Ecto neural progenitor cell (in vitro differentiated cells): ENCODE results near the gene CDKAL1.
"Not testable (repeated sequence)": the region's sequence is repeated elsewhere in the genome, so short reads cannot be mapped to it uniquely, and the experiment has no call there.

Source experiments
- DNase-seq: peaks from one replicate; pipeline ENCODE4 v3.0.0-alpha.2; 2018; ENCODE audit warnings: low spot score

The CDKAL1 gene

GRCh38 chr6:20879121-20879520 lies 344.9 kb downstream of the CDKAL1 start:
- no peak for DNase-seq

GRCh38 chr6:20879526-20879925 lies 345.3 kb downstream of the CDKAL1 start:
- no peak for DNase-seq

- no peak for DNase-seq
Observed at GRCh38 chr6:20881365-20881764, 347.1 kb downstream of the CDKAL1 start.

GRCh38 chr6:20882014-20882413 lies 347.8 kb downstream of the CDKAL1 start:
- DNase-seq: no peak

DNA sequence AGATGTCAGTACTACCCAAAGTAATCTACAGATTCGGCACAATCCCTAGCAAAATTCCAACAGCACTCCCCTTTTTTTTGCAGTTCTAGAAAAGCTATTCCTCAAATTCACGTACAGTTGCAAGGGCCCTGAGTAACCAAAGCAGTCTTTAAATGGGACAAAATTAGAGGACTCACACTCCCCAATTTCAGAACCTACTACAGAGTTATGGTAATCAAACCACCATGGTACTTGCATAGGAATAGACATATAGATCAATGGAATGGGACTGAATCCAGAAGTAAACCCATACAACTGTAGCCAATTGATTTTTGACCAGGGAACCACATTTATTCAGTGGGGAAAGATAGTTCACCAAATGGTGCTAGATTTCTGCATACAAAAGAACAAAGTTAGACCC lies 350.8 kb downstream of the CDKAL1 start:
- no peak for DNase-seq

- no peak for DNase-seq
Observed at GRCh38 chr6:20891161-20891560, 356.9 kb downstream of the CDKAL1 start.

- DNase-seq: no peak
Observed at GRCh38 chr6:20892365-20892764, 358.1 kb downstream of the CDKAL1 start.

DNA sequence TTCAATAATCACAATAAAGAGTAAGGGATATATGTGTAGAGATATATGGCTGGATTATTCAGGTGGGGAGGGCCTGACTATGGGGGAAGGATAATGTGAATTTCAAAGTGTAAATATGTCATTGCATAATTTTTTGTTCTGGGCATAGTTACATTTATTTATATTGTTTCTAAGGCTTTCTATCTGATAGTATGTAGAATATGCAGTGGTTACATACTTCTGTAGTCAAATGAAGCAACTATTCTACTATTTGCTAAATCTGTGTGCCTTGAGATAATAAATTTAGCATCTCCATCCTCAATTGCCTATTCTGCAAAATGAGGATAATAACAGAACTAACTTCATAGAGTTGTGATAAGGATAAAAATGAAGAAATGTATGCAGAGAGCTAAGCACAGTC lies 359.2 kb downstream of the CDKAL1 start:
- DNase-seq: no peak

DNA sequence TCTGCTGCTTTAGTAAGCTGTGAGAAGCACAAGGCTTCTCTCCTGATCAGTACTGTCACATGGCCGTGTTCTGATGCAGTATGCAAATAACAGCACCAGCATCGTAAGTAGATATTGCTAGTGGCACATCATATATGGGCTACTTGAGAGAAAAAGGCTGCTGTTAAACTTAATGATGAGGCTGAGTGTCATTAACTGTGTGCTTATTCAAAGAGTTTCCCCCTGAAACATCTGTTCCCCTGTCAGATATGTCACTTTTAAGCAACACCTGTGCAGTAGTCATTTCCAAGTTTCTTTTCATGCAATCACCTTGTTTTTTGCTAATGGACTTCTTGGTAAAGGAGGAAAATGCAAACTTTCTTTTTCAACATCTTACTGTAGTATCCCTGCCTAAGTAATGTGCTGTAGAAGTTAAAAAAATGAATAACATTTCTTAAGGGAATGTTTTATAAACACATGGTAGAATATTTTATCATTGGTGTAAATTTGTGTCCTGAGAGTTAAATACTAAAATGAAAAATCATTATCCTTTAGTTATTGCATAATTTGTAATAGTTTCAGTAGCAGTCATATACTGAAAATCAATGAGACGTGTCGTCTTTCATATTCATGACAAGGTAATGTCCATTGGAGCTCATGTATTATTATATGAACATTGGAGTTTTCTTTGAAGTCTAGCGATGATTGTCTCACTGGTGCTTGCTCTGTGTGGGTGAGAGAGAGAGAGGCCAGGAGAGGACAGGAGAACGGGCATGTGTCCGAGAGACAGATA lies 366.3 kb downstream of the CDKAL1 start:
- no peak for DNase-seq

DNA sequence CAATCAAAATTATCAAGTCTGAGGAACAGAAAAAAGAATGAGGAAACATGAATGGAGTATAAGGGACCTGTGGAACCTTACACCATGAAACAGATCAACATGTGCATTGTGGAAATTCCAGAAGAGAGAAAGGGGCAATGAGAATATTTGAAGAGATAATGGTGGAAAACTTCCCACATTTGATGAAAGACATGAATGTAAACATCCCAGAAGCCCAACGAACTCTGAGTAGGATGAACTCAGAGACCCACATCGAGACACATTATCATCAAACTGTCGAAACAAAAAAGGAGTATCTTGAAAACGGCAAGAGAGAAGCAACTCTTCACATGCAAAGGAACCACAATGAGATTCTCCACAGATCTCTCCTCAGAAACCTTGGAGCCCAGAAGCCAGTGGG lies 371.1 kb downstream of the CDKAL1 start:
- no peak for DNase-seq

GRCh38 chr6:20906945-20907344 lies 372.7 kb downstream of the CDKAL1 start:
- DNase-seq: no peak

GRCh38 chr6:20907486-20908071 lies 373.3 kb downstream of the CDKAL1 start:
- DNase-seq: no peak

DNA sequence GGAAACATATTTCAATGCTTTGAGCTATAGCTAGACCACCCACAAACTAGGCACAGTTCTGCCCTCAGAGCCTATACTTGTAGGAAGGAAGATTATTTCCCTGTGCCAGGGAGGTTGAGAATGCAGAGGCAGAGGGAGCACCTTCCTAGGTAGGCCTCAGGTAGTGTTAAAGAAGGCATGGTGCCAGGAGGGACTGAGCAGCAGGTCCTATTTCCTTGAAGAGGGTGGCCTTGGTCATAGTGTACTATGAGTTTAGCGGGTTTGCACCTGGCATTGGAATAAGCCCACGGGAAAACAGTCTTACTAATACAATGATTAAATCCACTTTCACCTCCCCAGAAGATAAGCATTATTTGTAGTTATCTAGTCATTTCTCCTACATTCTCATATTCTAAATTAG lies 375.4 kb downstream of the CDKAL1 start:
- no peak for DNase-seq

- DNase-seq: no peak
Observed at GRCh38 chr6:20911712-20912111, 377.5 kb downstream of the CDKAL1 start.

DNA sequence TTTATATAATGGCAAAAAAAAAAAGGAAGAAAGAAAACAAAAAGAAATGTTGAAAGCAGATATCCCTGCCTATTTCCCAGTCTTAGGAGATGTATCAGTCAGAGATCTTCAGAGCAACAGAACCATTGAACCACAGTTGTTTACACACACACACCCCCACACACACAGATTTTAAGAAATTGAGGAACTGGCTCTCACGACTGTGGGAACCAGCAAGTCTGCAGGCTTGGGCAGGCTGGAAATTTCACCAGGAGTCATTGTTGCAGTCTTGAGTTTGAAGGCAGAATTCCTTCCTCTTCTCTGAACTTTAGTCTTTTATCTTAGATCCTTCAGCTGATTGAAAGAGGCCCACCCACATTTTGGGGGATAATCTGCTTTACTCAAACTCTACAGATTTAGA lies 380.9 kb downstream of the CDKAL1 start:
- no peak for DNase-seq

DNA sequence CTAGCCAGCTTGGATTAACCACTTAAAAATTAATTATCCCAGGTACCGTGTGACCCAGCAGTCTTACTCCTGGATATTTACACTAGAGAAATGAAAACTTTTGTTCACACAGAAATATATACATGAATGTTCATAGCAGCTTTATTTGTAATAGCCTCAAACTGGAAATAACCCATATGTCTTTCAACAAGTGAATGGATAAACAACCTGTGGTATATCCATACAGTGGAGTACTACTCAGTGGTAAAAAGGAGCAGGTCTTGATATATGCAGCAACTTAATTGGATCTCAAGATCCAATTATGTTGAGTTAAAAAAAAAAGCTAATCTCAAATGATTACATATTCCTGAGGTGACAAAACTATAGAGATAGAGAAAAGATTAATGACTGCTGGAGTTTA lies 381.4 kb downstream of the CDKAL1 start:
- DNase-seq: no peak

DNA sequence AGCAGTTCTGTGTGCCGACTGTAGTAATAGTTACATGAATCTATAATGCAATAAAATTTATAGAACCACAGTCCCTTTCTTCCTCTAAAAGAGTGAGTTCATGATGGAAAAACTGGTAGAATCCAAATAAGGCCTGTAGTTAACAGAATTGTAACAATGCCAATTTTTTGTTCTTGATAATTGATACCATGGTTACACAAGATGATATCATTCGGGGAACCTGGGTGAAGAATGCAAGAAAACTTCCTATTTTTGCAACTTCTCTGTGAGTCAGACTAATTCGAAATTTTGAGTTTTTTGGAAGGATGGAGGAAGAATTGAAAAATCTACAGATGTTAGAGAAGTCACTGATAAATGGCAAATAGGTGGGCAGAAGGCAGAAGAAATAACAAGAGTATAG lies 381.8 kb downstream of the CDKAL1 start:
- no peak for DNase-seq

DNA sequence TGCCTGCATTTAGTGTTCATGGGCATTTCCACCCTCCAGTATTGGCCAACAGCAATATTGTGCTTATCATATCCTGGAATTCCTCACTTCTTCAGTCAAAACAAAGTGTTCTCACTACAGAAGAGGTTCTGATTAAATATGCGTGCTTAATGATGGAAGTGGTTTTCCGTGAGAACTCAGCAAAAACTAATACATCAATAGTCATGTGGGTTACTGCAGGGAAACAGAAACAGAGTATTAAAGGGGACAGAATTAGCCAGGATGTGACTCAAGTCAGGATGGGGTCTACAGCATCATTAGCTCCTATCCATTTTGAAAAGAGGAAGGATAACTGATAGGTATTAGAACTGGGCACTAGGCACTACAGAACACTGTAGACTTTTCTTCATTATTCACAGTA lies 384.6 kb downstream of the CDKAL1 start:
- DNase-seq: no peak

DNA sequence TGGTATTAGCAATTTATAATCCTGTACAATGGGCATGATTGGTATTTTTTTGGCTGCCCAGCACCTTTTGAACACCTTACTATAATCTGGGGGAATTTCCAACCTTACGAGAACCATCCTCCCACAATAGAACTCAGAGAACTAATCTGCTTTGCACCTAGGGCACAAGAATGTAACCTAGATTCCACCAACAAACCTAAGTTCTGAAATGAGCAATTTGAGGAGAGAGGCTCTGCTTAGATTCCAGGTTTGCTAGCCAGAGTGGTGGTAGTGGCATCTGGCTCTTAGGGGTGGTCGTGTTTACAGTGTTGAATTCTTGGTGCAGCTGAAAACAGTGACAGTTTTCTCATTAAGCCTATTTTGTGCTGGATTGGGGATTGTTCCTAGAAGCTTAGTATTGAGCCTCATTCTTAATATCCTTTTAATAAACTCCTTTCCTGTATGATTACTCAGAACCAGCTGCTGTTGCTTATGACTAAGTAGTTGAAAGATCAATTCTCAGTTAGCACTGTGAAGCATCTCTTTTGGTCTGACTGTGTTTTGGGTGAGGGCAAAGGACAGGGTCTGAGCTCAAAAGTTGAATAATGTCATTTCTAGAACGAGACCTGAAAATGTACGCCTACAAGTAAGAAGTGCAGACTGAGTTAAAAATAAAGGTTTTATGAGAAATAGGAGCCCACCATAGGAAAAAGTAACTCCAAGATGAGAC lies 385.6 kb downstream of the CDKAL1 start:
- no peak for DNase-seq

GRCh38 chr6:20921578-20921977 lies 387.3 kb downstream of the CDKAL1 start:
- no peak for DNase-seq

- no peak for DNase-seq
Observed at GRCh38 chr6:20922743-20923142, 388.5 kb downstream of the CDKAL1 start.

GRCh38 chr6:20924094-20924493 lies 389.8 kb downstream of the CDKAL1 start:
- not testable (repeated sequence) for DNase-seq

GRCh38 chr6:20924911-20925543 lies 390.8 kb downstream of the CDKAL1 start:
- no peak for DNase-seq
